Choroid plexus epithelial cell (primary cell): ENCODE data around the gene NR6A1.

Experiments
- DNase-seq: peaks from one replicate; pipeline ENCODE4 v3.0.0-alpha.2; 2010; ENCODE audit warnings: low read depth
- H3K4me3 ChIP-seq: 2 replicates; pipeline ENCODE4 v1.5.1; 2011; ENCODE audit warnings: low read depth, mild to moderate bottlenecking, control low read depth, low read length, moderate library complexity
- CTCF ChIP-seq: conservative IDR thresholded peaks from 2 replicates; pipeline ENCODE4 v1.5.1; 2011; ENCODE audit warnings: low read depth, mild to moderate bottlenecking, control low read depth, inconsistent platforms, low read length, moderate library complexity

The NR6A1 gene

DNA sequence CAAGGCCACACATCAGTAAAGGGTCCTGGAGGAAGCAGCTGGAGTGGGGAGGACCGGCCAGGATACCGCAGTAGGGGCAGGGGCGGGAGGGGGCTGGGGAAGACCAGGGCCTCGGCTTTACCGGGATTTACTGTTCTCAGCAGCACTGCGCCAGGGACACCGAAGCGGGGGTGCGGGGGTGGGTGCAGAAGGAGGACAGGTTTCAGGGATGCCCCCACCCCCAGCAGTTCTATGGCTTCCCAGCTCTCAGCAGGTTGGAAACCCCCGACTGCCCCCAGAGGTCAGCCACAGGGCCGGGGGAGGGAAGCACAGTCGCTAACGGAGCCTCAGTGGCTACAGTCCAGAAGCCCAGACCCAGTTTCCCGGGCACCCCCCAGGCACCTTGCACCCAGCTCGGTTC lies 285.2 kb downstream of the NR6A1 start:
- no peak overlapping the region for H3K4me3 ChIP-seq

DNA sequence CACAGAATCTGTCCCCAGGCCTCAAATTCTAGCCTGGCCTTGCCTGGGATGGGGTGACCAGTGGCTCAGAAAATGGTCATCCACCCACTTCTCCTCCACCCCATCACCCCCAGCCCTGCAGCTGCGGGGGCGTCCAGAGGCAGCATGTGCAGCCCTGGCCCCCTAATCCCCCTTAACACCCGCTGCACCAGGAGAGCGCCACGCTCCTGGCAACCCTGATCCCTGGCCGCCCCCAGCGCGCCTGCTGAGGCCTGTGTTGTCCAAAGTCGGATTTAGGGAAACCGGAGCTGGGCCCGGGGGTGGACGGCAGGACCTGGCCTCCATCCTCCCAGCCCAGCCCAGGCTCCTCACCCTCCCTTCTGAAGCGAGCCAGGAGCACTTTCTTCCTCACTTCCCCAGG lies 285.9 kb downstream of the NR6A1 start:
- no peak for TF ChIP-seq CTCF
- no peak overlapping the region for H3K4me3 ChIP-seq
- DNase-seq, result no peak

More for the DNA sequence above, 285.2 kb downstream of the NR6A1 start:
- TF ChIP-seq CTCF, result no peak
- no peak for DNase-seq

GRCh38 chr9:124483481-124483880 lies 287.6 kb downstream of the NR6A1 start:
- DNase-seq, result no peak
- no peak for TF ChIP-seq CTCF
- no peak overlapping the region for H3K4me3 ChIP-seq

- no peak for DNase-seq
- no peak for TF ChIP-seq CTCF
- no peak overlapping the region for H3K4me3 ChIP-seq
Measured at GRCh38 chr9:124482431-124483031, 288.6 kb downstream of the NR6A1 start.

- TF ChIP-seq CTCF, result no peak
- no peak overlapping the region for H3K4me3 ChIP-seq
- no peak for DNase-seq
Measured at GRCh38 chr9:124481115-124481514, 290.0 kb downstream of the NR6A1 start.

DNA sequence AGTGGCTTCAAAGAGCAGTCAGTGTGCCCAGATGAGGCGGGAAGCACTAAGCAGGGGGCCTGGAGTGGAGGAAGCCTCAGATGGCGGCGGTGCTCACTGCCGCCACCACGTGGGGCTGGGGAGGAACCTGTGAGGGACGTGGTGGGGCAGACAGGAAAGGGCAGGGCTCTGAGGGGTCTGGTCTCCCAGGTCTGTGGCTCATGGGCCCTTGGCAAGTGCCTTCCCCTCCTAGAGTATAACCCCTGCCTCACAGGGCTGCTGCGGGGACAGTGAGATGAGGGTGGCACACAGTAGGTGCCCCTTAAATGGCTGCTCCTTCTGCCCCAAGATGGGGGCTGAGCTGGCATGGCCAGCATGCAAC lies 290.5 kb downstream of the NR6A1 start:
- peak; percentile 63 for TF ChIP-seq CTCF
- peak; percentile 44 for DNase-seq
- no peak overlapping the region for H3K4me3 ChIP-seq

- TF ChIP-seq CTCF, result no peak
- H3K4me3 ChIP-seq, result no peak overlapping the region
- no peak for DNase-seq
Measured at GRCh38 chr9:124479947-124480620, 291.0 kb downstream of the NR6A1 start.
